Diencephalon (tissue), 1 donor: Measurements from ENCODE around the gene LTA4H. TPM values are rescaled to one million over a fixed set of nuclear protein-coding genes. Genes with fewer than 3 reads are reported as not detected.

Experiments
- total RNA-seq: library from RNA; depleted of rRNA; stranded (reverse); fragments of >200 nt; gene quantifications from one replicate; pipeline ENCODE4 v1.2.3, GENCODE V29; 2014

LTA4H gene
- 43.6 TPM for total RNA-seq

GRCh38 chr12:96035283-96036236, at the start of gene LTA4H:
Gene LTA4H (minus strand): TSS chr12:96035587. CDS start chr12:96035519, 68 bp downstream.

DNA sequence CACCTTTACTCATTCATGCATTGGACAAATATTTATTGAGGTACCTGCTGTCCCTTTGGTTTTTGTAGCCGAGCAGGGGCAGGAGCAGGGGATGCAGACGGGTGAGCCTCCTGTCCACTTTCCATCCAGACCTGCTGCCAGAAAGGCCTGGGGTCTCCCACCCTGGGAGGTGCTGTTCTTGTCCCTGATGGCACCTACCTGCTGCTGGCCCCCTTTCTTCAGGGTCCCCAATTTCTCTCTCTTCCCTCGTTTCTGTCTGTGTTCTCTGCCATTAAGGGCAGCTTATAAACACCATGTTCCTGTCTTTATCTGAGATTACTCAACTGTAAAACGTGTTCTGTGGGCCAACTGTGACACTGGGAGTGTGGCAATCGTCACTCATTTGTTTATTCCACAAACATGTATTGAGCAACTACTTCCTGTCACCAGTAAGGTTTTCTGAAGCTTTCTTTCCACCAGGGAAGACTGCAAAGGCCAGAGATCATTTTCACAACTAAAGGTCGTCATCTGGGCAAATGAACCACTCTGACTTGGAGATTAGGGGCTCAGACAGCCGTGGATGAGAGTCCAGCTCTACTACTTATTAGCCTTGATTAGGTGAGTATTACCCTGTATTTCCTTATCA, 39.2 kb downstream of the LTA4H start, which contains the start of gene HAL:
Gene HAL, minus strand, starts transcription at position 311 of the 625 bp plus-strand sequence. CDS start 434 bp downstream, outside the sequence.

Other genes with a start within 250 kb of the LTA4H start
- 16.4 TPM for gene NTN4, start 244.8 kb downstream of the LTA4H start, total RNA-seq
- gene SNRPF, start 176.6 kb downstream of the LTA4H start, total RNA-seq: 20.1 TPM
- not detected for gene CCDC38, start 93.0 kb downstream of the LTA4H start, total RNA-seq
- 1.6 TPM for gene AMDHD1, start 92.3 kb downstream of the LTA4H start, total RNA-seq
- gene HAL, start 39.2 kb downstream of the LTA4H start, total RNA-seq: under 0.01 TPM
- gene ELK3, start 158.8 kb upstream of the LTA4H start, total RNA-seq: 5.5 TPM